NT2/D1 (cell line): ENCODE results near the gene SLC12A8.

ENCODE experiments used
- DNase-seq: peaks from one replicate; pipeline ENCODE4 v3.0.0-alpha.2; 2011; ENCODE audit warnings: low read depth, low spot score
- H3K27me3 ChIP-seq: 2 replicates; pipeline ENCODE4 v1.6.0; 2011; ENCODE audit warnings: mild to moderate bottlenecking; ENCODE audit not compliant: insufficient read length, insufficient read depth
- H3K36me3 ChIP-seq: 2 replicates; pipeline ENCODE4 v1.6.1; 2011; ENCODE audit warnings: mild to moderate bottlenecking, low read length, mixed read lengths; ENCODE audit not compliant: insufficient read depth, insufficient read length
- H3K4me1 ChIP-seq: 2 replicates; pipeline ENCODE4 v1.5.1; 2011; ENCODE audit not compliant: insufficient read depth, insufficient read length
- H3K4me3 ChIP-seq: 2 replicates; pipeline ENCODE4 v1.5.1; 2011; ENCODE audit warnings: low read depth; ENCODE audit not compliant: insufficient read length
- H3K9ac ChIP-seq: 2 replicates; pipeline ENCODE4 v1.6.0; 2011; ENCODE audit warnings: low read depth; ENCODE audit not compliant: insufficient read length
- H3K9me3 ChIP-seq: 2 replicates; pipeline ENCODE4 v1.5.1; 2011; ENCODE audit warnings: mild to moderate bottlenecking, low read length; ENCODE audit not compliant: insufficient read depth
- SUZ12 ChIP-seq: IDR thresholded peaks from 2 replicates; pipeline ENCODE4 v1.6.1; 2011; ENCODE audit not compliant: insufficient read length, insufficient read depth; ENCODE audit errors: extremely low read depth
- YY1 ChIP-seq: IDR thresholded peaks from 2 replicates; pipeline ENCODE4 v1.6.1; 2011; ENCODE audit not compliant: insufficient read length, insufficient read depth
- ZNF274 ChIP-seq: IDR thresholded peaks from 2 replicates; pipeline ENCODE4 v1.6.1; 2011; ENCODE audit warnings: mild to moderate bottlenecking, low read depth, low read length

SLC12A8 gene

DNA sequence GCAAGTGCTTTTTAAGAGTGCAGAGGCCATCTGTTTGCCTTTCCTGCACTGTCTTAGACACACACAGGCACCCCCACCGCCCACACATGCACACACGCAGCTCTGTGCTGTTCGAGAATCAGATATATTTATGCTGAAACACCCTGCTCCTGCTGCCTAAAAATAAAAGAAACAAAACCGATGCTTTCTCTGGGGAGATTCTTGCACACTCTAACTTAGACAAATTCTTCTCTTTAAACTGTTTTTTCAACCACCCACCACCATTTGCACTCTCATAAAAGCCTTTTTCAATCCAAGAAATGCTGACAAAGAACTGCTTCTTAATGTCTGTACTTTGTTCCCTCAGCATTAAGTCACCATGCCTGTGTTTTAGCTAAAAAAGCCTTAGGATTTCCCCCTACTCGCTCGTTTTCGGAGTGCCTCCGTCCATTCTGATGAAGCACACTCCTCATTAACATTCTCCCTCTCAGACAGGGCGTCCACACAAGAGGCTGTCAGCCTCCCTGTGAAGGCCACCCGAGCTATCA is 26.2 kb downstream of the SLC12A8 start:
- Histone ChIP-seq H3K9ac (no peak overlapping the region), H3K36me3 (peaks cover 31% of the 10 kb centered on the region), H3K27me3 (no peaks in the 10 kb centered on the region), H3K9me3 (no peaks in the 10 kb centered on the region; the same call in 1 of the 2 replicates), H3K4me3 (no peak overlapping the region), H3K4me1 (peaks cover 28% of the 10 kb centered on the region)
- TF ChIP-seq SUZ12 (no peak), ZNF274 (no peak), YY1 (no peak)
- DNase-seq: no peak

GRCh38 chr3:125185805-125186204 is 26.7 kb downstream of the SLC12A8 start:
- no peak for DNase-seq
- Histone ChIP-seq H3K4me3 (no peak overlapping the region), H3K4me1 (peaks cover 28% of the 10 kb centered on the region), H3K36me3 (peaks cover 31% of the 10 kb centered on the region), H3K9me3 (no peaks in the 10 kb centered on the region; the same call in 1 of the 2 replicates), H3K27me3 (no peaks in the 10 kb centered on the region), H3K9ac (no peak overlapping the region)
- TF ChIP-seq ZNF274 (no peak), SUZ12 (no peak), YY1 (no peak)

GRCh38 chr3:125179884-125180240 is 32.7 kb downstream of the SLC12A8 start:
- H3K27me3 ChIP-seq: no peaks in the 10 kb centered on the region
- no peaks in the 10 kb centered on the region for H3K36me3 ChIP-seq
- no peak overlapping the region for H3K4me3 ChIP-seq
- H3K4me1 ChIP-seq: no peaks in the 10 kb centered on the region
- DNase-seq: no peak
- H3K9me3 ChIP-seq: no peaks in the 10 kb centered on the region
- TF ChIP-seq SUZ12: no peak
- TF ChIP-seq ZNF274: no peak
- H3K9ac ChIP-seq: no peak overlapping the region

DNA sequence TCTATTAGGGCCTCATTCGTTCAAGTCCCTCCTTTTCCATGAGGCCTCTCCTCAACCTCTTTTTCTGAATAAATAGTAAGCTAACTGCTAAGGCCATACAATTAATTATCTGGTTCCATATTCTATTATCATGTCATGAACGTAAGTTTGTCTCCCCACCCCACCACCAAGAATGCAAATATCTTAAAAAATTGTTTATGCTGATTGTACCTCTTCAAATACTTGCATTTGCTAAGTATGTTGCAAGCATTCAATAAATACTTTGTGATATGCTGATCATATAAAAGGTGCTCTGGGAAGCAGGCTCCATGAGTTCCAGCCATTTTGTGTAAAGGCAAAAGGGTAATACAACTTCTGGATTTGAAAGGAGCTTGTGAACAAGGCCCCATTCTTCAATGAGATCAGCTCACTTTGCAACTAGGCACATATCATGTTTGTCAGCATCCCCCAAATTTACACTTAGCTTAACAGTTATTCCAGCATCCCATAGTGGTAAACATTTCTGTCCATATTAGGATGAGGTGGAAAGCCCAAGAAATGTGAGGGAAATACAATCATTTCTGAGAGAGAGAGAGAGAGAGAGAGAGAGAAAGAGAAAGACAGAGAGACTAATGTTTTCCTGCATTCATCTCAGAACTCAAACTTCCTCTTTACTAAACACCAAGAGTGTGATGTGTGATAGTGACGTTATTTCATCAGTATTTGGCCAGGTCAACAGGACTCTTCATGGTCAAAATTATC is 33.2 kb downstream of the SLC12A8 start:
- no peaks in the 10 kb centered on the region for H3K27me3 ChIP-seq
- H3K9me3 ChIP-seq: peaks cover 2% of the 10 kb centered on the region; the same call in 1 of the 2 replicates
- H3K4me3 ChIP-seq: no peak overlapping the region
- H3K36me3 ChIP-seq: no peaks in the 10 kb centered on the region
- H3K4me1 ChIP-seq: no peaks in the 10 kb centered on the region
- no peak overlapping the region for H3K9ac ChIP-seq
- TF ChIP-seq YY1: no peak
- TF ChIP-seq ZNF274: no peak
- TF ChIP-seq SUZ12: no peak
- DNase-seq: no peak

DNA sequence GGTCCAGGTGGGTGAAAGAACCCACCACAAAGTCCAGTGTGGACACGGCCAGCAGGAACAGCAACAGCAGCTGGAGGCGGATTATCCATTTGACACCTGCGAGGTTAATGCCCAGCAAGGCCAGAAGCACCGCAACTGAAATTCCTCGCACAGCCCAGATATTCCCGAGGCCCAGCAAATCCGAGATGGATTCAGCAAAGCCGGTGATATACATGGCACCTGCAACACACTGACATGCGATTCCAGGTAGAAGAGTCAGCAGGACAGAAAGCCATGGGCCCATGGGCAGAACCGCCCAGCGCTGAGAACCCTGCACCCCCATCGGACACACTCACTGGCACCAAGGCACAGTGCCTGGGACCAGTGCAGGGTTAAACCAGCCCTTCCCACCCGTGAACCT is 34.8 kb downstream of the SLC12A8 start:
- H3K36me3 ChIP-seq: no peaks in the 10 kb centered on the region
- TF ChIP-seq YY1 (no peak), SUZ12 (no peak), ZNF274 (no peak)
- H3K9ac ChIP-seq: no peak overlapping the region
- no peak for DNase-seq
- H3K4me1 ChIP-seq: no peaks in the 10 kb centered on the region
- H3K27me3 ChIP-seq: no peaks in the 10 kb centered on the region
- peaks cover 4% of the 10 kb centered on the region; the same call in 1 of the 2 replicates for H3K9me3 ChIP-seq
- H3K4me3 ChIP-seq: no peak overlapping the region

- Histone ChIP-seq H3K27me3 (no peaks in the 10 kb centered on the region), H3K36me3 (no peaks in the 10 kb centered on the region), H3K4me1 (no peaks in the 10 kb centered on the region), H3K9me3 (peaks cover 4% of the 10 kb centered on the region; the same call in 1 of the 2 replicates), H3K9ac (no peak overlapping the region), H3K4me3 (no peak overlapping the region)
- TF ChIP-seq ZNF274: no peak
- TF ChIP-seq YY1: no peak
- TF ChIP-seq SUZ12: no peak
- DNase-seq: no peak
Measured at GRCh38 chr3:125175295-125176078, 37.1 kb downstream of the SLC12A8 start.

GRCh38 chr3:125172346-125172745 is 40.2 kb downstream of the SLC12A8 start:
- DNase-seq: no peak
- Histone ChIP-seq H3K4me3 (no peak overlapping the region), H3K4me1 (no peaks in the 10 kb centered on the region), H3K36me3 (peaks cover 3% of the 10 kb centered on the region), H3K9ac (no peak overlapping the region), H3K27me3 (no peaks in the 10 kb centered on the region), H3K9me3 (peaks cover 4% of the 10 kb centered on the region; the same call in 1 of the 2 replicates)
- TF ChIP-seq ZNF274 (no peak), SUZ12 (no peak), YY1 (no peak)
